Right ventricle myocardium inferior (tissue), 1 donor: ENCODE results near the gene KLK15. TPM values are rescaled to one million over a fixed set of nuclear protein-coding genes. Genes with fewer than 3 reads are reported as not detected.

Source experiments
- ATAC-seq: fragments of 200-7000 bp; cut with Tn5 transposase; one replicate; pipeline ENCODE4 v1.9.1; 2020; ENCODE audit warnings: mild to moderate bottlenecking, moderate library complexity
- DNase-seq: peaks from one replicate; pipeline ENCODE4 v3.0.0; 2021; ENCODE audit errors: missing footprints
- intact Hi-C: fragments of 100-400 bp; cut with DNase I; formaldehyde crosslinking; loops from one replicate; pipeline ENCODE4 v1.11.0; 2022
- total RNA-seq: library from RNA; stranded (reverse); fragmentation: NEBNext Ultra II Directional; extraction: Animal tissue kit (Norgen Biotek cat#: 25700); gene quantifications from one replicate; pipeline ENCODE4 v1.2.1, GENCODE V29; 2021
- donor health status: DM: no; HTN: yes; CAD: no; lungs with severe emphysema.

KLK15 gene
- total RNA-seq, 1 donor from 2014 or later, result not detected

GRCh38 chr19:50803633-50804419 lies 29.5 kb downstream of the KLK15 start:
- no peak for DNase-seq
- intact Hi-C loops, result loop anchor here (5.0 kb wide), 1 partner anchor 422 kb away; the partner anchor contains the start of gene POLD1

GRCh38 chr19:50801107-50801506 lies 32.3 kb downstream of the KLK15 start:
- DNase-seq (no peak), ATAC-seq (no peak)
- intact Hi-C loops, result loop anchor here (5.0 kb wide), 1 partner anchor 419 kb away; the partner anchor contains the start of gene POLD1

More at GRCh38 chr19:50803633-50804419, 29.5 kb downstream of the KLK15 start:
- no peak for ATAC-seq

GRCh38 chr19:50799547-50799851 lies 33.9 kb downstream of the KLK15 start:
- intact Hi-C loops, result no loop called here
- no peak for ATAC-seq
- no peak for DNase-seq

- DNase-seq (no peak), ATAC-seq (no peak)
- intact Hi-C loops, result no loop called here
These were observed 34.5 kb downstream of the KLK15 start for GRCh38 chr19:50798659-50799546.

GRCh38 chr19:50797781-50798658 lies 35.4 kb downstream of the KLK15 start:
- ATAC-seq (no peak), DNase-seq (no peak)
- intact Hi-C loops, result no loop called here

- ATAC-seq (no peak), DNase-seq (no peak)
- intact Hi-C loops, result no loop called here
These were observed 36.0 kb downstream of the KLK15 start for GRCh38 chr19:50797429-50797780.

- ATAC-seq (no peak), DNase-seq (no peak)
- intact Hi-C loops, result no loop called here
These were observed 36.5 kb downstream of the KLK15 start for GRCh38 chr19:50796634-50797428.

GRCh38 chr19:50796128-50796633 lies 37.2 kb downstream of the KLK15 start:
- no peak for ATAC-seq
- no peak for DNase-seq
- intact Hi-C loops, result no loop called here

- no peak for DNase-seq
- no peak for ATAC-seq
- intact Hi-C loops, result no loop called here
These were observed 37.7 kb downstream of the KLK15 start for GRCh38 chr19:50795664-50796073.

GRCh38 chr19:50794876-50795663 lies 38.3 kb downstream of the KLK15 start:
- no peak for DNase-seq
- intact Hi-C loops, result no loop called here
- ATAC-seq, result no peak

GRCh38 chr19:50794074-50794875 lies 39.1 kb downstream of the KLK15 start:
- ATAC-seq (no peak), DNase-seq (no peak)
- intact Hi-C loops, result no loop called here

GRCh38 chr19:50793558-50794065 lies 39.8 kb downstream of the KLK15 start:
- ATAC-seq, result no peak
- DNase-seq, result no peak
- intact Hi-C loops, result no loop called here

- DNase-seq, result no peak
- intact Hi-C loops, result no loop called here
- ATAC-seq, result no peak
These were observed 40.8 kb downstream of the KLK15 start for GRCh38 chr19:50792272-50793250.

GRCh38 chr19:50791594-50792271 lies 41.6 kb downstream of the KLK15 start:
- intact Hi-C loops, result no loop called here
- no peak for ATAC-seq
- no peak for DNase-seq
